ENCODE data around the gene SLC25A11.
"Not testable (repeated sequence)": the region's sequence is repeated elsewhere in the genome, so short reads cannot be mapped to it uniquely, and the experiment has no call there.

SLC25A11 gene

GRCh38 chr17:4913994-4914393 is 25.9 kb downstream of the SLC25A11 start:
- ATAC-seq (ENCODE audit: insufficient read depth, low read depth) (no peak), DNase-seq (no peak)
- Histone ChIP-seq H3K4me1 (ENCODE audit: insufficient read depth, low read length) (no peaks in the 10 kb centered on the region), H4K20me1 (ENCODE audit: insufficient read depth, low read length) (no peaks in the 10 kb centered on the region), H3K27me3 (ENCODE audit: insufficient read depth, low read length, poor library complexity) (no peaks in the 10 kb centered on the region), H3K79me2 (ENCODE audit: insufficient read depth, low read length) (no peaks in the 10 kb centered on the region), H3K36me3 (ENCODE audit: insufficient read depth, low read length) (no peaks in the 10 kb centered on the region), H3K27ac (ENCODE audit: low read length) (no peak overlapping the region), H3K9me3 (ENCODE audit: insufficient read depth, low read length, severe bottlenecking) (no peaks in the 10 kb centered on the region), H3K9ac (ENCODE audit: low read depth, low read length) (no peak overlapping the region), H3K4me2 (ENCODE audit: insufficient read depth, low read length) (no peak overlapping the region), H3K4me3 (ENCODE audit: low read depth in 1 of 2, low read length in 2 of 2) (no peak overlapping the region), H2AFZ (ENCODE audit: low read depth, low read length) (no peak overlapping the region)
- no peak for TF ChIP-seq EZH2 (IDR thresholded peaks at IDR 0.05; ENCODE audit: borderline replicate concordance, low read depth, low read length, severe bottlenecking)
- TF ChIP-seq CTCF (IDR thresholded peaks at IDR 0.05; ENCODE audit: borderline replicate concordance, extremely low read depth, low read length, poor library complexity, severe bottlenecking): no peak

- Histone ChIP-seq H3K27ac (ENCODE audit: low read length) (no peak overlapping the region), H3K4me2 (ENCODE audit: insufficient read depth, low read length) (no peak overlapping the region), H2AFZ (ENCODE audit: low read depth, low read length) (no peak overlapping the region), H3K27me3 (ENCODE audit: insufficient read depth, low read length, poor library complexity) (no peaks in the 10 kb centered on the region), H3K9me3 (ENCODE audit: insufficient read depth, low read length, severe bottlenecking) (no peaks in the 10 kb centered on the region), H3K36me3 (ENCODE audit: insufficient read depth, low read length) (no peaks in the 10 kb centered on the region), H3K4me1 (ENCODE audit: insufficient read depth, low read length) (peaks cover 2% of the 10 kb centered on the region), H3K79me2 (ENCODE audit: insufficient read depth, low read length) (no peaks in the 10 kb centered on the region), H3K9ac (ENCODE audit: low read depth, low read length) (no peak overlapping the region), H3K4me3 (ENCODE audit: low read depth in 1 of 2, low read length in 2 of 2) (no peak overlapping the region), H4K20me1 (ENCODE audit: insufficient read depth, low read length) (no peaks in the 10 kb centered on the region)
- ATAC-seq (ENCODE audit: insufficient read depth, low read depth): peak; percentile 85
- DNase-seq: peak; percentile 61
- TF ChIP-seq CTCF (IDR thresholded peaks at IDR 0.05; ENCODE audit: borderline replicate concordance, extremely low read depth, low read length, poor library complexity, severe bottlenecking) (peak; percentile 57), EZH2 (IDR thresholded peaks at IDR 0.05; ENCODE audit: borderline replicate concordance, low read depth, low read length, severe bottlenecking) (no peak)
Measured at GRCh38 chr17:4908711-4909496, 30.9 kb downstream of the SLC25A11 start.

- no peak overlapping the region for H2AFZ ChIP-seq (ENCODE audit: low read depth, low read length)
- H3K4me2 ChIP-seq (ENCODE audit: insufficient read depth, low read length): no peak overlapping the region
- DNase-seq (no peak), ATAC-seq (ENCODE audit: insufficient read depth, low read depth) (no peak)
- H3K9me3 ChIP-seq (ENCODE audit: insufficient read depth, low read length, severe bottlenecking): no peaks in the 10 kb centered on the region
- H3K36me3 ChIP-seq (ENCODE audit: insufficient read depth, low read length): no peaks in the 10 kb centered on the region
- H3K79me2 ChIP-seq (ENCODE audit: insufficient read depth, low read length): no peaks in the 10 kb centered on the region
- H3K4me1 ChIP-seq (ENCODE audit: insufficient read depth, low read length): peaks cover 8% of the 10 kb centered on the region
- H4K20me1 ChIP-seq (ENCODE audit: insufficient read depth, low read length): no peaks in the 10 kb centered on the region
- H3K27ac ChIP-seq (ENCODE audit: low read length): no peak overlapping the region
- no peak overlapping the region for H3K4me3 ChIP-seq (ENCODE audit: low read depth in 1 of 2, low read length in 2 of 2)
- no peak overlapping the region for H3K9ac ChIP-seq (ENCODE audit: low read depth, low read length)
- H3K27me3 ChIP-seq (ENCODE audit: insufficient read depth, low read length, poor library complexity): no peaks in the 10 kb centered on the region
- no peak for TF ChIP-seq EZH2 (IDR thresholded peaks at IDR 0.05; ENCODE audit: borderline replicate concordance, low read depth, low read length, severe bottlenecking)
- TF ChIP-seq CTCF (IDR thresholded peaks at IDR 0.05; ENCODE audit: borderline replicate concordance, extremely low read depth, low read length, poor library complexity, severe bottlenecking): no peak
Measured at GRCh38 chr17:4908301-4908700, 31.5 kb downstream of the SLC25A11 start.

GRCh38 chr17:4906642-4907041 is 33.2 kb downstream of the SLC25A11 start:
- not testable (repeated sequence) for H3K4me3 ChIP-seq (ENCODE audit: low read depth in 1 of 2, low read length in 2 of 2); H2AFZ ChIP-seq (ENCODE audit: low read depth, low read length); H3K9ac ChIP-seq (ENCODE audit: low read depth, low read length); ATAC-seq (ENCODE audit: insufficient read depth, low read depth); H3K79me2 ChIP-seq (ENCODE audit: insufficient read depth, low read length); H3K36me3 ChIP-seq (ENCODE audit: insufficient read depth, low read length); H3K27ac ChIP-seq (ENCODE audit: low read length); H3K4me2 ChIP-seq (ENCODE audit: insufficient read depth, low read length); H3K27me3 ChIP-seq (ENCODE audit: insufficient read depth, low read length, poor library complexity); H3K9me3 ChIP-seq (ENCODE audit: insufficient read depth, low read length, severe bottlenecking); DNase-seq; H4K20me1 ChIP-seq (ENCODE audit: insufficient read depth, low read length)
- peaks cover 20% of the 10 kb centered on the region for H3K4me1 ChIP-seq (ENCODE audit: insufficient read depth, low read length)

All from DND-41 (cell line).